ENCODE data around the gene CFAP57.

CFAP57 gene

GRCh38 chr1:43285269-43285990 lies 113.3 kb downstream of the CFAP57 start, which contains the start of gene C1orf210:
C1orf210 (minus strand) TSS chr1:43285581; CDS start chr1:43283270, 2,311 bp downstream.
- Mint-ChIP-seq H3K4me3 (no peak within 1 kb of the TSS), H3K27ac (no peak within 1 kb of the TSS), H3K36me3 (ENCODE audit: insufficient read depth) (no peaks in the 10 kb centered on the region), H3K9me3 (no peaks in the 10 kb centered on the region), H3K27me3 (peaks cover 9 to 18% of the 10 kb centered on the region in 2 donors), H3K4me1 (ENCODE audit: low read depth in 2 of 2) (peaks cover 0 to 4% of the 10 kb centered on the region in 2 donors)
- ATAC-seq (replicated peaks) (no peak), DNase-seq (no peak)

DNA sequence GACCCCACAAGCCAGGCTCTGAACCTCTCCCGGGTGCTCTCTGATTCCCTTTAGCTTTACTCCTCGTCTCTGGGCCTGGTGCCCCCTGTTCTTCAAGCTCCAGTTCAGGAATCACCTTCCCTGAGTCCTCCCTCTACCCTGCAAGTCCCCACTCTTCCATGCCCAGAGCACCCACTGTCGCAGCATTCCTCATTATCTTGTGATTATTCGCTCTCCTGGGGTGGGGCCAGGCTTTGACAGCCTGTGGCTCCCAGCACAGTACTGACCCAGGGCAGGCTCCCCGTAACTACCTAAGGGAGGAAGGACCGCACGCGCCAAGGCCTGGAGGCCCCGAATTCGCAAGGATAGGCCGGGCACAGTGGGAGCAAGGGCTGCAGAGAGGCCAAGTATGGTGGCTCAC lies 114.0 kb downstream of the CFAP57 start:
- H3K4me3 Mint-ChIP-seq, result no peak overlapping the region
- no peaks in the 10 kb centered on the region for H3K9me3 Mint-ChIP-seq
- H3K4me1 Mint-ChIP-seq (ENCODE audit: low read depth in 2 of 2), result peaks cover 0 to 4% of the 10 kb centered on the region in 2 donors
- DNase-seq (no peak), ATAC-seq (replicated peaks) (no peak)
- H3K27ac Mint-ChIP-seq, result no peak overlapping the region
- no peaks in the 10 kb centered on the region for H3K36me3 Mint-ChIP-seq (ENCODE audit: insufficient read depth)
- peaks cover 2 to 18% of the 10 kb centered on the region in 2 donors for H3K27me3 Mint-ChIP-seq

- no peak for DNase-seq
- no peak for ATAC-seq (replicated peaks)
- Mint-ChIP-seq H3K4me1 (ENCODE audit: low read depth in 2 of 2) (peaks cover 0 to 4% of the 10 kb centered on the region in 2 donors), H3K27ac (no peak overlapping the region), H3K27me3 (peaks cover 0 to 18% of the 10 kb centered on the region in 2 donors), H3K9me3 (no peaks in the 10 kb centered on the region), H3K4me3 (no peak overlapping the region), H3K36me3 (ENCODE audit: insufficient read depth) (no peaks in the 10 kb centered on the region)
These were observed 114.4 kb downstream of the CFAP57 start for GRCh38 chr1:43286533-43286932.

GRCh38 chr1:43288058-43288784 lies 116.1 kb downstream of the CFAP57 start:
- Mint-ChIP-seq H3K4me3 (no peak overlapping the region), H3K27me3 (peaks cover 0 to 13% of the 10 kb centered on the region in 2 donors), H3K27ac (no peak overlapping the region), H3K36me3 (ENCODE audit: insufficient read depth) (no peaks in the 10 kb centered on the region), H3K4me1 (ENCODE audit: low read depth in 2 of 2) (peaks cover 0 to 4% of the 10 kb centered on the region in 2 donors), H3K9me3 (no peaks in the 10 kb centered on the region)
- no peak for ATAC-seq (replicated peaks)
- DNase-seq, result no peak

GRCh38 chr1:43288785-43289706 lies 116.9 kb downstream of the CFAP57 start:
- H3K27ac Mint-ChIP-seq, result no peak overlapping the region
- peaks cover 0 to 4% of the 10 kb centered on the region in 2 donors for H3K4me1 Mint-ChIP-seq (ENCODE audit: low read depth in 2 of 2)
- DNase-seq (no peak), ATAC-seq (replicated peaks) (no peak)
- H3K27me3 Mint-ChIP-seq, result peaks cover 0 to 13% of the 10 kb centered on the region in 2 donors
- H3K36me3 Mint-ChIP-seq (ENCODE audit: insufficient read depth), result no peaks in the 10 kb centered on the region
- H3K9me3 Mint-ChIP-seq, result no peaks in the 10 kb centered on the region
- H3K4me3 Mint-ChIP-seq, result no peak overlapping the region

DNA sequence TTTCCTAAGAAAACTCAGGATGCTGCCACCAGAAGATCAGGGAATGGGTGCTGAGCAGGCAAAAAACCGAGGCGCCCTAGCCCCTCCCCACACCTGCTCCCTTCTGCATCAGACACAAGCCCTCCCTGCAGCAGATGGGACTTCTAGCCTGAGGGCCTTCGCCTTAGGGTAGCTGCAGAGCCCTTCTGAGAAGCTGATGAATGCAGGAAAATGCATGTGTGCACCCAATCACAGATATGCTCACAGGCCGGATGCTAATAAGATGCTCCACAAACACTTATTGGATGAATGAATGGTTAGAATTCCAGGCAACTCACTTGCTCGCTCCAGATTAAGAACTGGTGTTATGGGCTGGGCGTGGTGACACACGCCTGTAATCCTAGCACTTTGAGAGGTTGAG lies 120.1 kb downstream of the CFAP57 start:
- ATAC-seq (replicated peaks) (no peak), DNase-seq (no peak)
- Mint-ChIP-seq H3K36me3 (ENCODE audit: insufficient read depth) (no peaks in the 10 kb centered on the region), H3K9me3 (no peaks in the 10 kb centered on the region), H3K4me3 (no peak overlapping the region), H3K4me1 (ENCODE audit: low read depth in 2 of 2) (peaks cover 0 to 4% of the 10 kb centered on the region in 2 donors), H3K27me3 (peaks cover 0 to 3% of the 10 kb centered on the region in 2 donors), H3K27ac (no peak overlapping the region)

- ATAC-seq (replicated peaks) (no peak), DNase-seq (no peak)
- Mint-ChIP-seq H3K36me3 (ENCODE audit: insufficient read depth) (no peaks in the 10 kb centered on the region), H3K27me3 (no peaks in the 10 kb centered on the region), H3K4me1 (ENCODE audit: low read depth in 2 of 2) (peaks cover 0 to 4% of the 10 kb centered on the region in 2 donors), H3K27ac (no peak overlapping the region), H3K9me3 (no peaks in the 10 kb centered on the region), H3K4me3 (no peak overlapping the region)
These were observed 120.5 kb downstream of the CFAP57 start for GRCh38 chr1:43292679-43293078.

DNA sequence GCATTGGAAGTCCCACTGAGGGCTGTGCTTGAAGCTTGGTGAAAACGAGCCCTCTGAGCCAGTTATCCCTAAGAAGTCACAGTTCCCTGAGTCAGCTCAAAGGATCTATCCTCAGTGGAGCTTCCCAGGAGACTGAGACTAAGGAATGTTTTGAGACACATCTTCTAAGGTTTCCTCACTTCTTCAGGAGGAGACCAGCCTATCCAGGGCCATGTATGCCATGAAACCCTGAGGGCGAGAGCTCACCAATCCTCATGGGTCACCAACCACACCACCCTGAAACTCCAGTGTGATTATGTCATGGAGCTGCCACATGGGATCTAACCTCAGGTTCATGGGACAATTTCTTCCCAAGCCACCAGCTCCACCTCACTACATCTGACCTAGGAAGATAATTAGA lies 121.0 kb downstream of the CFAP57 start:
- Mint-ChIP-seq H3K27ac (no peak overlapping the region), H3K27me3 (no peaks in the 10 kb centered on the region), H3K36me3 (ENCODE audit: insufficient read depth) (peaks cover 3% of the 10 kb centered on the region), H3K9me3 (no peaks in the 10 kb centered on the region), H3K4me3 (no peak overlapping the region), H3K4me1 (ENCODE audit: low read depth in 2 of 2) (peaks cover 0 to 4% of the 10 kb centered on the region in 2 donors)
- ATAC-seq (replicated peaks) (no peak), DNase-seq (no peak)

DNA sequence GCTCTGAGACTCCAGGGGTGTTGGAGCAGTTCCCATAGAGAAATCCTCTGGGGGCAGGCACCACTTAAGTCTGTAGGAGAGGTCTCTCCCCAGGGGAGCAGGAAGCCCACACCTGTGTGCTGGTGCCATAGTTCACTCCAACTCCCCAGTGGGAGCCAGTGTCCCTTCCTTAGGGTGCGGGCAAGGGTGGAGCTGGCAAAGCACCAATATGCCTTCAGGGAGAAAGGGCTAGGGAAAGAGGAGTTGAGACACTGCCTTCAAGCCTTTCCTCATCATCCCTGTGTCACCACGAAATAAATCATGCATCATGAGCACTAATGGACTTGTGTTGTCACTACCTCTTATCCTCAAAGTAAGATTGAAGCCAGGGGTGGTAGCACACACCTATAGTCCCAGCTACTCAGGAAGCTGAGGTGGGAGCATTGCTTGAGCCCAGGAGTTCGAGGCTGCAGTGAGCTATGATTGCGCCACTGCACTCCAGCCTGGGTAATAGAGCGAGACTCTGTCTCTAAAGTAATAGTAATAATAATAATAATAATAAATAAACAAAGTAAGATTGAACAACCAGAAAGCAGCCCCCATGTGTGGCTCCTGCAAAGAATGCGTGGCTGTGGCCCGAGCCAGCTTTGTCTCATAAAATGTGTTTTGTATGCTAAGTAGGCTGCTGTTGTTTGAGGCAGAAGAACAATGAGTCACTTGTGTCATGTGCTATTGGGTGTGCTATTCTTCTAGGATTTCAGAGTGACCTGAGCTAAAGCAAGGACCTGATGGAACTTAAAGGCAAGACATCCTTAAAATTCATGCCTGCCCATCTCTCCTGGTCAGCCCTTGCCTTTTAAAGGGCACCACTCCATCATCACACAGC lies 122.0 kb downstream of the CFAP57 start:
- Mint-ChIP-seq H3K27ac (no peak overlapping the region), H3K4me1 (ENCODE audit: low read depth in 2 of 2) (peaks cover 0 to 4% of the 10 kb centered on the region in 2 donors), H3K9me3 (no peaks in the 10 kb centered on the region), H3K36me3 (ENCODE audit: insufficient read depth) (peaks cover 3% of the 10 kb centered on the region), H3K4me3 (no peak overlapping the region), H3K27me3 (no peaks in the 10 kb centered on the region)
- ATAC-seq (replicated peaks), result no peak
- DNase-seq, result no peak

GRCh38 chr1:43294761-43295160 lies 122.6 kb downstream of the CFAP57 start:
- Mint-ChIP-seq H3K4me3 (no peak overlapping the region), H3K9me3 (no peaks in the 10 kb centered on the region), H3K4me1 (ENCODE audit: low read depth in 2 of 2) (peaks cover 0 to 4% of the 10 kb centered on the region in 2 donors), H3K36me3 (ENCODE audit: insufficient read depth) (peaks cover 3% of the 10 kb centered on the region), H3K27ac (no peak overlapping the region), H3K27me3 (no peaks in the 10 kb centered on the region)
- ATAC-seq (replicated peaks), result no peak
- no peak for DNase-seq

DNA sequence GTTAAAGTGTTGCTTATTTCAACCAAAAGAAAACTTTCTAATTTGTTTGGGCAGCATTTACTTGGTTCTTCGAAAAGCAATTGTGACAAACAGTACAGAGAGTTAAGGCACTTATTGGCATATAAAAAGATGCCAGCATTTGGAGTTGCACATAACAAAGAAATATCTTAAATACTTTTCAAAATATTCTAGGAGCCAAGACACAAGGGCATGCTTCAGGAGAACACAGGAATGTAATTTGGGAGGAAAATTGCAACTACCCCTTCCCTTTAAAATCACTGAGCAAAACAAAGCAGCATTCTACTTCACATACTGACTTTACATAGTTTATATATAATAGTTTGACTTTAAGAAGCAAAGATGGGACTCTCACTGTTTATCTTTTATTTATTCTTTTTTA lies 124.1 kb downstream of the CFAP57 start:
- no peak for DNase-seq
- Mint-ChIP-seq H3K9me3 (no peaks in the 10 kb centered on the region), H3K36me3 (ENCODE audit: insufficient read depth) (peaks cover 3% of the 10 kb centered on the region), H3K4me3 (no peak overlapping the region), H3K4me1 (ENCODE audit: low read depth in 2 of 2) (peaks cover 1 to 4% of the 10 kb centered on the region in 2 donors), H3K27me3 (no peaks in the 10 kb centered on the region), H3K27ac (peak overlapping the region in 1 of 2 donors; percentile 50)
- ATAC-seq (replicated peaks), result no peak

- no peak overlapping the region for H3K4me3 Mint-ChIP-seq
- peaks cover 3% of the 10 kb centered on the region for H3K36me3 Mint-ChIP-seq (ENCODE audit: insufficient read depth)
- ATAC-seq (replicated peaks) (no peak), DNase-seq (no peak)
- H3K9me3 Mint-ChIP-seq, result no peaks in the 10 kb centered on the region
- peaks cover 6 to 12% of the 10 kb centered on the region in 2 donors for H3K27me3 Mint-ChIP-seq
- no peak overlapping the region for H3K27ac Mint-ChIP-seq
- peaks cover 1 to 4% of the 10 kb centered on the region in 2 donors for H3K4me1 Mint-ChIP-seq (ENCODE audit: low read depth in 2 of 2)
These were observed 125.9 kb downstream of the CFAP57 start for GRCh38 chr1:43298055-43298454.
